HG03460 (cell line): ENCODE measurements around the gene STRBP.
"Not testable (repeated sequence)": the region's sequence is repeated elsewhere in the genome, so short reads cannot be mapped to it uniquely, and the experiment has no call there.

ENCODE experiments used
- ATAC-seq: cut with Tn5 transposase; IDR thresholded peaks from one replicate; pipeline ENCODE4 v1.9.1; 2021; ENCODE audit not compliant: unreplicated experiment

STRBP gene

DNA sequence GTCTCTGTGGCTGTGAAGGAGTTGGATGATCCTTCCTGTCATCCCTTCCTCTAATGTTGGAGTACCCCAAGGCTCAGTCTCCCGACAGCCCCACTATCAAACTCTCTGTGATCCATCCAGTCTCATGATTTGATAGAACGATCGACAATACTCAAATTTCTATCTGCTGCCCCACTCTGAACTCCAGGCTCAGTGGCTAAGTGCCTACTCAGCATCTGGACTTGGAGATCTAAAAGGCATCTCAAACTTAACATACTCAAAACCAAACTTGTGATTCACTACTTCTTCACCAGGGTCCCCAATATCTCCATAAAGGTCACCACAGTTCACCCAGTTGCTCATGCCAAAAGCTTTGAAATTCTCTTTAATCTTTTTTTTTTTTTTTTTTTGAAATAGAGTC lies 15.1 kb upstream of the STRBP start:
- no peak for ATAC-seq

DNA sequence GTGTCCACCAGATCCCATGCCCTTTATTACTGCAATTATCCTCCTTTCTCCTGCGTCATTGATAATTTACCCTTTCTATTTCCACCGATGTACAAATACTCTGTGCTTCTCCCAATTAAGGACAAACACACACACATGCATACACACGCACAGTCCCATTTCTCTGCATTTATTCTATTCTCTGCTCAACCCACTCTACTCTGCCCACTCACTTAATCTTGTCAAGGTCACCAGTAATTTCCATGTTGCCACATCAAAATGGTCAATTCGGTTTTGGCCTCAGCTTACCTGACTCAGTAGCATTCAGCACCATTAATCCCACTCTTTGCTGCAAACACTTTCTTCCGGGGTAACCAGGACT lies 14.6 kb upstream of the STRBP start:
- ATAC-seq, result no peak

DNA sequence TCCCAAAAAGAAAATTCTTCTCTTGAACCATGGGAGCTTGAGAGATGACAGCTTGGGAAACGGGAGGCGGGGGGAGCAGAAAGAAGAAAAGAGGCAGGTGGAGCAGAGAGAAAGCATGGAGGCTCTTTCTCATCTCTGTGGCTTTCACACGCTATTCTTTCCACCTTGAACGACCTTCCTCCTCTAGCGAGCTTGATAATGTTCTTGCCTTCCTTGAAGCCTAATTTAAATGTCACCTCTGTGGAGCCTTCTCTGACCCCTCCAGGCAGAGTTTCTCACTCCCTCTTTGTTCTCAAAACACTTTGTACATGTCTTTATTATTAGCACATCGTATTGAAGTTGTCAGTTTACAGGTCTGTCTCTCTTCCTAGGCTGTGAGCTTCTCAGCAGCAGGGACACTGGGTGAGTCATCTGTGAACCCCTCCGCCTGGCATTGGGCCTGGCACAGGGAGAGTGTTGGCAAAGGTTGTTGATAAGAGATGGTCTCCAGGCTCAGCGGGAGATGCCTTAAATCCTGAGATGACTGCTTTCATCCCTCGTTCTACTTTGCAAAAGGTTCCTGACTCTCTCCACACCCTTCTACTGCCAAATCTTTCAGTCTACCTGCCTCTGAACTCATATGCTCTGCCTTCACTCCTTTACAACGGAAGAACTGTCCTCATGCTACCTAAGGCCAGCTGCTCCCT lies 14.1 kb upstream of the STRBP start:
- ATAC-seq, result no peak

DNA sequence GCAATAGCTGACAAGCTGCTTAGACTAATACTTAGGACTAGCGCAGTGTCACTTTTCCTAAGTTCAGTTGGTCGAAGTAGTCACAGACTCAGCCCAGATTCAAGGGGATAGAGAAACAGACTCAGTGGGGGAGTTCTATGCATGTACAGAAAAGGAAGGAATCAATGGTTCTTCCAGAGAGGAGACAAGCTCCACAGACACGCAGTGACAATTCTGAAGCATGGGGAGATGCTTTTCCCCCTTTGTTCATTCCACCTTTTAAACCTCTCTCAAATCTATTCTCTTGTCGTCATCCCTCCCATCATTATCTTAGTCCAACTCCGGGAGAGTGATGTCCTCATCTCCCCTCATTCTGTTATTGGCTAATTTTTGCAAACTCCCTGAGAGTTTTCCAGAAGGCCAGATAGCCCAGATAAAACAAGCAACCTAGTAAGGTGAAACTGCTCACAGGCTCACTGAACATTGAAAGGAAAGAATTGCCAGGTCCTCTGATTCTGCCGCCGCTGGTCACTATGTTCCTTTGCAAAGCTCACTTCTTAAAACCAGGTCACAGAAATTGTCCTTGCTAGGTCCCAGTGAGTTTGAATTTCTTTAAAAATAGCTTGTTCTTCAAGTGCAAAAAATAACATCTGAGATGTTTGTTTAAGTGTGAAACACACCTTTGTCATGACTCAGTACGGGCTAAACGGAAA lies 13.4 kb upstream of the STRBP start:
- no peak for ATAC-seq

DNA sequence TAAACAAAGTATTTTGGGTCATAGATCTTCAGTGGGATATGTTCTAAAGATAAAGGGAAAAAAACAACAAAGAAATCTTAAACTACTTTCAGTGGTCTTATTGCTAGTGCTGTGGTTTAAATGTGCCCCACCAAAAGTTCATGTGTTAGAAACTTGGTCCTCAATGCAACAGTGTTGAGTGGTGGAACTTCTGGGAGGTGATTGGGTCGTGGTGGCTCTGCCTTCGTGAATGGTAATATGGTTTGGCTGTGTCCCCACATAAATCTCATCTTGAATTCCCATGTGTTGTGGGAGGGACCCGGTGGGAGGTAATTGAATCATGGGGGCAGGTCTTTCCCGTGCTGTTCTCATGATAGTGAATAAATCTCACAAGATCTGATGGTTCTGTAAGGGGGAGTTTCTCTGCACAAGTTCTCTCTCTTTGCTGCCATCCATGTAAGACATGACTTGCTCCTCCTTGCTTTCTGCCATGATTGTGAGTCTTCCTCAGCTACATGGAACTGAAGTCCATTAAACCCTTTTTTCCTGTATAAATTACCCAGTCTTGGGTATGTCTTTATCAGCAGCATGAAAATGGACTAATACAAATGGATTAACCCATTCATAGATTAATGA lies 10.6 kb upstream of the STRBP start:
- not testable (repeated sequence) for ATAC-seq

DNA sequence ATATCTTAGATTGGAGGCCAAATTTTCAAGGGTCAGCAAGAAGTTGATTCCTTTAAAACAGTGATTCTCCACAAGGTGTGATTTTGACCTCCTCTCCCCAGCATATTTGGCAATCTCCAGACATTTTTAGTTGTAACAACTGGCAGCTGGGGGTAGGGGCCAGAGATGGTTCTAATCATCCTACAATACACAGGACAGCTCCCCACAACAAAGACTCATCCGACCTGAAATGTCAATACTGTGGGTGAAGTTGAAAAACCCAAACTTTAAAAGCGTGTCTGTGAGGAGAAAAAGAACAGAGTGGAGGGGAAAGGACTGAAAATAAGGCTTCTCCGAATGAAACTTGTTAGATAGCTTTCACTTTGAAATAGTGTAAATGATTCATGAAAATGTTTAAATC lies 10.0 kb upstream of the STRBP start:
- no peak for ATAC-seq

DNA sequence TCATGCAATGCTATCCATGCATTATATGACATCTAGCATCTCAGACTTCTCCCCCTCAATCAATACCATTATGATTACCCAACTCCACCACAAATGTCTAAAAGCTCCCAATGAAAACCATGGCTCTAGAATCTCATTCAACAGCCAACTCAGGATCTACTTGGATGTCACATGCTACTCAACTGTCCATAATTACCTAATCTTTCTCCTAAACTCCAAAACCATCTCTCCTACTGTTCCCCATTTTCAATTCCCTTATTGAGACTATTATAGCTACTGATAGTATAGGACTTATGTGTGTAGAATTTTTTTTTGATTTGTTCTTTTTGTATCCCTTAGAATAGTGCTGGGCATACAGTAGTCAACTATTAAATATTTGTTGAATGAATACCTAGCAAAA lies 8.2 kb upstream of the STRBP start:
- ATAC-seq, result no peak

DNA sequence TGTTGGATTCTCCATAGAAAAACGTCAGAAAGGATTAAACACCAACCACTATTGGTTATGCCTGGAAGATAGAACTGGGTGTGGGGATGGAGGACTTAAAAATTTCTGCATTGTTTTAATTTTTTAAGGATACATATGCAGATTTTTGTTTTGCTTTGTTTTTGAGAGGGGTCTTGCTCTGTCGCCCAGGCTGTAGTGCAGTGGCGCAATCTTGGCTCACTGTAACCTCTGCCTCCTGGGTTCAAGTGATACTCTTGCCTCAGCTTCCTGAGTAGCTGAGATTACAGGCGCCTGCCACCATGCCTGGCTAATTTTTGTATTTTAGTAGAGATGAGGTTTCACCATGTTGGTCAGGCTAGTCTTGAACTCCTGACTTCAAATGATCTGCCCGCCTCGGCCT lies 2.7 kb upstream of the STRBP start:
- ATAC-seq, result not testable (repeated sequence)

DNA sequence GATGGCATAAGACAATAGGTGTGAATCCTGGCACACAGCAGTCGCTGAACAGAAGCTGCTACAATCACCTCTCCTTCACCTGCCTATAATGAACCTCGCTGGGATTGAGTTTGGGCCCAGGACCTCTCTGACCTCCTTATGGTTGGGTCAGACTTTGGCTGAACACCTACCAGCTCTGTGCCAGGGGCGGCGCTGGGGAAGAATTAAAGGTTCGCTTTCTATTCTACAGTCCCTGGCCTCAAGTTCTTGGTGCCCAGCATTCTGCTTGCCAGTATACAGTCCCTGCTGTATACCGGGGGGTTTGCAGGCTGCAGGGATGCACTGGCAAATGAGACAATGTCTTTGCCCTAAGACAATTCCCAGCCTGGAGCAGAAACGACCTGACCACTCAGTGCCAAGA lies 895 bp upstream of the STRBP start:
- no peak for ATAC-seq

DNA sequence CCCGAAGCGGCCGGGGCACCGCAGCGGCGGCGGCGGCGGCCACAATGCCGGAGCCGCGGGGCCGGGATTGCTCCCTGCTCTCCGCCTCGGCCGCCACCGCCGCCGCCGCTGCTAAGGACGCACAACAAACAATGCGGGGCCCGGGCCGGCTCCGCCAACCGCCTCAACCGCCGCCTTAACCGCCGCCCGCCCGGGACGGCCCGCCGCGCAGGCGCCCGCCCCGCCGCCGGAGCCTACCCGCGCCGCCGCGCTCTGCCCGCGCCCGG lies 254 bp downstream of the STRBP start:
- no peak for ATAC-seq

DNA sequence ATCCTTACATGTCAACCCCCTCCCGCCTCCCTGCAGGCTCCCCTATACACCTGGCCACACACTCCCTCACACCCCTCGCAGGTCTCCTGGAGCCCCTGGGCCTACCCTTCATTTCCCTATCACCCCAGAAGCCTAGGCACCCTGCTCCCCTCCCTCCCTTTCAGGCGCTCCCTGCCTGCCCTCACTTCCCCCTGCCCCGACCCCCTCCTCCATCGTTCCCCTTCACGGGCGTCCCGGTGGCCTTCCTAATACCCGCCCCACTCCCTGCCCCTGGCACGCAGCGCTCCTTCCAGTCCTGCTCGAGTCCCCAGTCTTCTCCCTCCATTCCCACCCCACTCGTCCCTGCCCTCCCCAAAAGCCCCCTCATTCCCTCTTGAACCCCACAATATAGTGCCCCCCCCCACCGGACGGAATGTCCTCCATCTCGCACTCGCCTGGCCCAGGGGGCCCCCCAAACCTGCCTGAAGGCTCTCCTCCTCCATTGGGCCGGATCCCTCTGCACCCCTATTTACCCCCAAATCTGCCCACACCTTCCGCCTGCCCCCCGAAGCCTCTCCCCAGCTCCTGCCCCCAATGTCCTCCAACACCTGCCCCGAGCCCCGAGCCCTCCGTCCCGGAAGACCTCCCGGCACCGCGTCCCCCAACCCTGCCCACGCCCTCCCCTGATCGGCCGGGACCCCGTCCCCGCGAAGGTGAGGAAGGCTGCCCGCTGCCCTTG lies 746 bp downstream of the STRBP start:
- no peak for ATAC-seq

DNA sequence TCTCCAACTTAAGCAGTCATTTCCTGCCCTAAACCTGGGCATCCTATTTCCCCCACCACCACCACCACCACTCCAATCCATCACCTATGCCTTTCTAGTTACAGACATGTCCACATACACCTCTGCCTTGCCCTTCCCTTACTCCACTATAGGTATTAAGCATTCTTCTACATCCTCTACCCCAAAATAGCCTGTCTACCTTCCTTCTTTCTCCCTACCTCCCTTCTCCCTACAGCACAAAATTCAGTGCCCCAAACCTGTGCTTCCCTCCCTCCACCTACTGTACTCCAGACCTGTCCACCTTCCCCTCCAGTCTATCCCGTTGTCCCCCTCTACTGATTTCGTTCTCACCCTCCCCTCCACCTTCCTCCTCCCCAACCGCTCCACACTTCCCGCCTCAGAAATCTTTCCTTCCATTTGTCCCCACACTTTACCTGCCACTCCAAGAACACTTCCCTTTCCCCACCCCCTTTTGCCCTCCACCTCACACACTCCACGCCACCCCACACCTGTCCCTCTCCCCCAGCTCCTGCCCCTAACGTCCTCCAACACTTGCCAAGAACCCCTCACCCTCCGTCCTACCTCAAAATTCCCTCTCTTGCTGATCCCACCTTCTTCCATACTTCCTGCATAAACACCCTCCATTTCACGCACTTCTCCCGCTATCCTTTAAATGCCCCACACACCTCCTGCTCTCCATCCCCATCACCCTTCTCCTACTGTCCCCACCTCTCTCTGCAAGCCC lies 1.6 kb downstream of the STRBP start:
- no peak for ATAC-seq

DNA sequence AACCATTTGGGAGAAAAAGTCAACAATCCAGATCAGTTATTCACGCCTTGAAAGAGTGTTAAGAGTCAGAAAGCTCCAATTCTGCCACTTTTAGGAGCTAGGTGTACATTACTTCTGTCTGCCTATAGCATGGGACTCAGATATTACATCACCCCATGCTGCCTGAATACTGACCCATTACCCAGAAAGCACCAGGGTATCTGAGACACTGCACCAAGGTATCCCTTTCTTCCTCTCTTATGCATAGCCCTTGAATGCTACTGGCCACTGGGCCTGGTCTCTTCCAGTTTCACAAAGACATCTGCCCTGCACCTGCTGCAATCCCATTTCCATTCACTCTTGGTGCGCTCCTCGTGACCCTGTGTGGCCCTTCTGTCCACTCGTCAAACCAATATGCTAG lies 2.6 kb downstream of the STRBP start:
- no peak for ATAC-seq

DNA sequence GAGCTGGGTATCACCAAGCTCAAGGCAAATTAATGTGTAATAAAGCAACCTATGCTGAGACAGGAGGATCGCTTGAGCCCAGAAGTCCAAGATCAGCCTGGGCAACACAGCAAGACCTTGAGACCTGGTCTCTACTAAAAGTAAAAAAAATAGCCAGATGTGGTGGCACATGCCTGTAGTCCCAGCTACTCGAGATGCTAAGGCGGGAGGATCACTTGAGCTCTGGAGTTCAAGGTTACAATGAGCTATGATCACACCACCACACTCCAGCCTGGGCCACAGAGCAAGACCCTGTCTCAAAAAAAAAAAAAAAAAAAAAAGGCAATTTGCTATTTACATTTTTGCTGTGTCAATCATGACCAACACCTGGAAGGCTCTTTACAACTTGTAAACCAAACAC lies 5.2 kb downstream of the STRBP start:
- ATAC-seq, result no peak

DNA sequence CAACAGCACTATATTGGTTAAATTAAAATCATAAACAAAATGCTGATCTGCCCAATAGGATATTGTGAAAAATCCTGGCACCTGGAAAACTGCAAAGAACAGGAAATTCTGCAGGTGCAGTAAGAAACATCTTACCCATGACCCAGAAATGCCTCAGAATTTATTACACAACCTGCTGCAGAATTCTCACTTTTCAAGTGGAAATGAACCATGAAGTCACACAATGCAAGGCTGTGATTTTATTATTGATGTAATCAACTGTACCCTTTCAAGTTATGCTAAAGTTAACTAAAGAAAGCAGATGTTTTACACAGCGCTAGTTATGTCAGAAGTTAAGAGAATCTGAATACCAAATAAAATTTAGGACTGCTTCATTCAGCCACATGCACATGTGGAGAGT lies 6.0 kb downstream of the STRBP start:
- no peak for ATAC-seq

DNA sequence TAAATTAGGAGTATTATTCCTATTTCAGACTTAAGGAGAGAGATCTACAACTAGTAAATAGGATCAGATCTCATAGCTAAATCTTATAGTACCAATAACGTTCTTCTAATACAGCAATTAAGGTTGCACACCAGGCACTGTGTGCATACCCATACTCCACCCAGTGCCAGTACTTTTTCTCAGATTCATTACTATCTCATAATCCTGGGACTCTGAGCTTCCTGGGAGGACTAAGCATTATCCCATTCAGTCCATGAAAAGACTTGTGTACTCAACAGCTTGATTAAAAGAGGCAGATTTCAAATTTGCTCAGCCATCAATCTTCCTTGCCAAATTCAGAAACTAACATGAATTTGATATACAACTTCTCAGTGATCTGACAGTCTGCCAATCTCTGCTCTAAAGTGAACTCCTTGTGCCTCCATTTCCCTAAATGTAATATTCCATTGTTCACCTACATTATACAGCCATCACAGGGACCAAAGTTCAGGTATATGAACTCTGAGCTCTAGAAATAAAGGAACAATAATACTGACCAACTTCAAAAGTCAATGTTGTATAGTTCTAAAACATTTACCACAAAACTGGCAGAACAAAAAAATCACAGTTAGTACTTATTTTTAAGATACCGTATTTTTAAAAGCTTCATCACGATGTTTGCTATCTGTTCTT lies 7.2 kb downstream of the STRBP start:
- ATAC-seq, result no peak

DNA sequence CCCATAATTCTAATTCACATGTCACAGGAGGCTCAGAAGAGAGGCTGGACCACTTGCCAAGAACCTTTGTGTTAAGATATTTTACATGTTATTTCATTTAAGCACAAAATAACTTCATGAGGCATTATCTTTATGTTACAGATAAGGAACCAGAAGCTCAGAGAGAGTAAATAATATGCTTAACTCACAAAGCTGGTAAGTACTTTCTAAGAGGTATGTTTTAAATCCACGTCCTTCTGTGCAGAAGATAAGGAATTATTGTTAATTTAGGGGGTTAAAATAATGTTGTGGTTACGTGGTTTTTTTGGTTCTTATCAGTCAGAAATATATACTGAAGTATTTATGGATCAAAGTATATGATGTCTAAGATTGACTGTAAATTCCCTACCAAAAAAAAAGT lies 8.0 kb downstream of the STRBP start:
- no peak for ATAC-seq

DNA sequence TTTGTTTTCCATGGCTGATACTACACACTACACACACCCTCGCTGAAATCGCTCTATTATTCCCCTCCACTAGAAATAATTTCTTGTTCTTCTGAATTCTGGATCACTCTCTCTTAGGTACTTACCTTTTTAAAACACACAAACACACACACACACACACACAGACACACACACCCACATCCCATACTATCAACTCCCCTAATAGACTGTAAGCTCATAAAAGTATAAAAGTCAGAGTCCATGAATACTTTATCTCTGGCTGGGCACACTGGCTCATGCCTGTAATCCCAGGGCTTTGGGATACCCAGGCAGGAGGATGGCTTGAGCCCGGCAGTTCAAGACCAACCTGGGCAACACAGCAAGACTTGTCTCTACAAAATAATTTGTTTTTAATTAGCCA lies 11.1 kb downstream of the STRBP start:
- no peak for ATAC-seq

DNA sequence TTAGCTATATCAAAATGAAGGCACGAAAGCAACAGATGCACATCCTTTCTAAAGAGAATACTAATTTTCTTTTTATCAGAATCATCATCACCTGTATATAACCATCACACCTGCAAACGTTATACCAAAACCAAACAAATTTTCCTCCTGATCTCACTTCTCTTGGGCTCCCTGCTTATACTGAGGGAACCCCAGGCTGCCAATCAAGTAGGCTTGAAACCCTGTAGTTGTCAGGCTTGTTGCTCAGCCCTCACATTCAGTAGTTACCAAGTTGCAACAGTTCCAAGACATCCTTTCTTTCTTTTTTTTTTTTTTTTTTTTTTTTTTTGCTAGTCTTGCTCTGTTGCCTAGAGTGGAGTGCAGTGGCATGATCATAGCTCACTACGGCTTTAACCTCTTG lies 12.7 kb downstream of the STRBP start:
- ATAC-seq, result no peak

DNA sequence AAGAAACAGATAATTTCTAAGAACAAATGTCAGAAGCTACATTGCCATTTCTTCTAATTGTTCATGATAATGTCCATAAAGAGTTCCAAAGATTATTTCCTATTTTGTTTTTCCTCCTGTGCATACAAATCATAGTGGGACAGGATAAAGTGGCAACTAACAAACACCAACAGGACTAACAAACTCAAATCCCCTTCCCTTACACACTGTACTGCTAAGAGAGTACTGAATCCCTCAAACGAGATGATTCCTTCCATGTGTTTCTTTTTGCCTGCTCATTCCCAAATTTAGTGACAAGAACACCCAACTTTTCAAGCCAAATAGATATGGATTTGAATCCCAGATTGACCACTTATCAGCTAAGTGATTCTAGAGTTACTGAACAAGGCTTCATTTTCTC lies 15.2 kb downstream of the STRBP start:
- ATAC-seq, result no peak

DNA sequence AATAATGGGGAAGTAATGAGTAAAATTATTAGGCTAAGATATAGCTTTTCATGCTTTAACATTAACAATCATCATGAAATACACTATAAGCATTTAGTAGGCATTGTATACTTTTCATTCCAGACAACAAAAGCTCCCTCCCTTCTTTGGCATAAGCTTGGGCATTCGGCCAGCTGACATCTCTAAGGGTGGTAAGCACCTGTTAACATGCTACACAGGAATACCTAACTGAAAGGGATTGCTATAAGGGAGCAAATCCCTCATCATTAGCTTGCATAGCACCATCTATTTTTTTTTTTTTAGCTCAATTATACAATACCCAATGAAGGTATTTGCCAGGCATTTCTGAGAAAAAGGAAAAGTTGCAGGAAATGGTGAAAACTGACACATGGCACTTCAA lies 16.6 kb downstream of the STRBP start:
- no peak for ATAC-seq
